HCT116 (cell line): ENCODE data around the gene ADAMTS3. TPM values are rescaled to one million over a fixed set of nuclear protein-coding genes. Genes with fewer than 3 reads are reported as not detected.

Experiments used
- ATAC-seq: fragments of 200-7000 bp; cut with Tn5 transposase; 2 replicates; pipeline ENCODE4 v1.9.1; 2020; ENCODE audit warnings: mild to moderate bottlenecking, moderate library complexity
- BruUV-seq: library from RNA; stranded (reverse); fragments of 400-500 nt; replicated peaks from 2 replicates; lab custom pipeline; 2021; lab: Mats Ljungman, UMichigan
- CTCF ChIA-PET: fragments of 300-600 bp; sonication (Branson Sonifier 250); formaldehyde crosslinking; loops from one replicate; lab custom pipeline; 2021; ENCODE audit warnings: antibody characterized with exemption; lab: Charles Lee
- POLR2A ChIA-PET: fragments of 300-600, 350-600 bp; sonication (Branson Sonifier 250); formaldehyde crosslinking; loops from one replicate; lab custom pipeline; 2021; ENCODE audit warnings: antibody characterized with exemption; lab: Charles Lee
- RAD21 ChIA-PET, 2 experiments: fragments of 300-600 bp; sonication (Branson Sonifier 250); formaldehyde crosslinking; loops; one replicate each; lab custom pipeline; 2023; ENCODE audit warnings: low total read pairs in 2 of 2; ENCODE audit not compliant: uncharacterized antibody in 2 of 2, unreplicated experiment in 2 of 2, low non-redundant PET in 1 of 2; lab: Charles Lee
- DNase-seq: peaks from one replicate; pipeline ENCODE4 v3.0.0-alpha.2; 2010; ENCODE audit warnings: low read depth, low spot score
- H2AFZ ChIP-seq: fragments of 200-600 bp; shearing (Covaris generic), sonication (generic); 2 replicates; pipeline ENCODE4 v1.6.1; 2017; ENCODE audit warnings: low read depth, mixed run types, mixed read lengths, antibody characterized with exemption, low read length; ENCODE audit not compliant: poor library complexity, severe bottlenecking
- H3K27ac ChIP-seq: 2 replicates; pipeline ENCODE4 v1.5.1; 2012; ENCODE audit warnings: low read depth, low read length
- H3K27me3 ChIP-seq: fragments of 200-600 bp; sonication (generic); 2 replicates; pipeline ENCODE4 v1.6.1; 2016; ENCODE audit warnings: mixed run types, low read length, mixed read lengths; ENCODE audit not compliant: insufficient read depth
- H3K36me3 ChIP-seq, 2 experiments: fragments of 200-500 bp in 1 of 2; fragments of 200-600 bp in 1 of 2; sonication (Bioruptor generic) in 1 of 2; sonication (generic) in 1 of 2; 2 replicates each; pipeline versions ENCODE4 v1.5.1 to v1.6.1; 2014 to 2016; ENCODE audit warnings: low read length in 2 of 2, inconsistent platforms in 1 of 2, mixed read lengths in 1 of 2, mixed run types in 1 of 2; ENCODE audit not compliant: insufficient read depth in 2 of 2, control insufficient read depth in 1 of 2
- H3K4me1 ChIP-seq, 2 experiments: fragments of 200-600 bp in 1 of 2; sonication (generic) in 1 of 2; 2 replicates each; pipeline versions ENCODE4 v1.5.1 to v1.6.1; 2012 to 2017; ENCODE audit warnings: low read length in 2 of 2, inconsistent platforms in 1 of 2, mild to moderate bottlenecking in 1 of 2, mixed read lengths in 1 of 2, mixed run types in 1 of 2, moderate library complexity in 1 of 2; ENCODE audit not compliant: insufficient read depth in 2 of 2, control insufficient read depth in 1 of 2
- H3K4me2 ChIP-seq: fragments of 200-600 bp; sonication (generic); 2 replicates; pipeline ENCODE4 v1.6.1; 2017; ENCODE audit warnings: mixed run types, low read length, mixed read lengths
- H3K4me3 ChIP-seq, 2 experiments: fragments of 200-600 bp in 1 of 2; sonication (generic) in 1 of 2; replicated peaks in 1 of 2; 2 replicates each; pipeline ENCODE4 v1.5.1; 2011 to 2016; ENCODE audit warnings: low read length in 2 of 2, control low read depth in 1 of 2, low read depth in 1 of 2, mild to moderate bottlenecking in 1 of 2, mixed read lengths in 1 of 2, mixed run types in 1 of 2
- H3K79me2 ChIP-seq: fragments of 200-600 bp; sonication (generic); 2 replicates; pipeline ENCODE4 v1.6.1; 2017; ENCODE audit warnings: mild to moderate bottlenecking, mixed run types, low read length, moderate library complexity, mixed read lengths; ENCODE audit not compliant: insufficient read depth
- H3K9ac ChIP-seq: fragments of 200-600 bp; sonication (generic); 2 replicates; pipeline ENCODE4 v1.6.1; 2016; ENCODE audit warnings: low read length, mixed read lengths
- H3K9me2 ChIP-seq: fragments of 200-600 bp; sonication (generic), shearing (Covaris generic); 2 replicates; pipeline ENCODE4 v1.6.1; 2017; ENCODE audit warnings: mixed run types, mild to moderate bottlenecking, moderate library complexity; ENCODE audit not compliant: insufficient read depth
- H3K9me3 ChIP-seq, 2 experiments: fragments of 200-500 bp in 1 of 2; fragments of 200-600 bp in 1 of 2; sonication (Bioruptor generic) in 1 of 2; sonication (generic) in 1 of 2; 2 replicates each; pipeline ENCODE4 v1.6.1; 2014 to 2017; ENCODE audit warnings: low read length in 2 of 2, mixed read lengths in 2 of 2, inconsistent platforms in 1 of 2, low read depth in 1 of 2, mild to moderate bottlenecking in 1 of 2, mixed run types in 1 of 2, moderate library complexity in 1 of 2; ENCODE audit not compliant: control insufficient read depth in 1 of 2, insufficient read depth in 1 of 2
- H4K20me1 ChIP-seq: fragments of 200-600 bp; sonication (generic), shearing (Covaris generic); 2 replicates; pipeline ENCODE4 v1.6.1; 2017; ENCODE audit warnings: mixed run types, mild to moderate bottlenecking, moderate library complexity; ENCODE audit not compliant: insufficient read depth
- ATF3 ChIP-seq: IDR thresholded peaks from 2 replicates; pipeline ENCODE4 v1.6.1; 2012
- CBX3 ChIP-seq: IDR thresholded peaks from 2 replicates; pipeline ENCODE4 v1.6.1; 2012; ENCODE audit warnings: low read depth
- ELF1 ChIP-seq: IDR thresholded peaks from 2 replicates; pipeline ENCODE4 v1.6.1; 2012; ENCODE audit warnings: low read depth, borderline replicate concordance
- SIN3A ChIP-seq: IDR thresholded peaks from 2 replicates; pipeline ENCODE4 v1.6.1; 2012; ENCODE audit warnings: low read depth
- SP1 ChIP-seq: IDR thresholded peaks from 2 replicates; pipeline ENCODE4 v1.6.1; 2012; ENCODE audit warnings: low read depth
- TCF7L2 ChIP-seq: IDR thresholded peaks from 2 replicates; pipeline ENCODE4 v1.7.0; 2011; ENCODE audit warnings: borderline replicate concordance, inconsistent platforms; ENCODE audit not compliant: insufficient read depth, insufficient read length; ENCODE audit errors: extremely low read depth
- ZNF274 ChIP-seq: fragments of 200-500 bp; sonication (Bioruptor generic); IDR thresholded peaks from 2 replicates; pipeline ENCODE4 v1.6.1; 2014; ENCODE audit warnings: mild to moderate bottlenecking, low read depth, low read length, inconsistent platforms
- intact Hi-C: fragments of 100-400 bp; cut with micrococcal nuclease; formaldehyde crosslinking; loops from 2 replicates; pipeline ENCODE4 v1.10.0; 2022
- total RNA-seq: library from RNA; stranded (reverse); gene quantifications from one replicate; pipeline ENCODE4 v1.2.1, GENCODE V29; 2021; ENCODE audit not compliant: unreplicated experiment

Gene ADAMTS3
- total RNA-seq, 1 experiment from 2014 or later: not detected

GRCh38 chr4:72587334-72587733 lies 18.3 kb upstream of the ADAMTS3 start:
- DNase-seq (no peak), ATAC-seq (no peak)
- Histone ChIP-seq H3K27me3 (no peaks in the 10 kb centered on the region), H3K79me2 (no peaks in the 10 kb centered on the region), H3K9ac (no peak overlapping the region), H3K4me3 (no peak overlapping the region), H4K20me1 (no peaks in the 10 kb centered on the region), H3K4me1 (no peaks in the 10 kb centered on the region), H3K36me3 (no peaks in the 10 kb centered on the region), H3K9me3 (peaks cover 0 to 4% of the 10 kb centered on the region in 2 experiments; a peak in 2 of 4 replicates), H3K9me2 (no peaks in the 10 kb centered on the region), H3K4me2 (no peak overlapping the region), H3K27ac (no peak overlapping the region), H2AFZ (no peak overlapping the region)
- ChIA-PET RAD21 (no interaction called here), CTCF (no interaction called here), POLR2A (no interaction called here)
- intact Hi-C loops: no loop called here
- TF ChIP-seq SIN3A (no peak), CBX3 (no peak), ATF3 (no peak), ELF1 (no peak), ZNF274 (no peak), SP1 (no peak)
- no TSS peak for BruUV-seq

GRCh38 chr4:72582853-72583252 lies 13.8 kb upstream of the ADAMTS3 start:
- CTCF ChIA-PET: no interaction called here
- BruUV-seq: no TSS peak

More at GRCh38 chr4:72582853-72583252, 13.8 kb upstream of the ADAMTS3 start:
- POLR2A ChIA-PET: no interaction called here
- no peaks in the 10 kb centered on the region for H3K4me1 ChIP-seq
- no peak overlapping the region for H3K4me3 ChIP-seq
- no peak overlapping the region for H3K9ac ChIP-seq
- no peak overlapping the region for H2AFZ ChIP-seq
- RAD21 ChIA-PET: no interaction called here
- H3K9me2 ChIP-seq: no peaks in the 10 kb centered on the region
- TF ChIP-seq TCF7L2 (no peak), ZNF274 (no peak)
- H3K9me3 ChIP-seq: no peaks in the 10 kb centered on the region; a peak in 1 of 4 replicates
- no peaks in the 10 kb centered on the region for H4K20me1 ChIP-seq
- no peak for DNase-seq
- no peaks in the 10 kb centered on the region for H3K36me3 ChIP-seq
- H3K27ac ChIP-seq: no peak overlapping the region
- intact Hi-C loops: no loop called here
- H3K4me2 ChIP-seq: no peak overlapping the region
- H3K27me3 ChIP-seq: no peaks in the 10 kb centered on the region
- no peak for ATAC-seq
- no peaks in the 10 kb centered on the region for H3K79me2 ChIP-seq
